ENCODE results near the gene ACLY. TPM values are rescaled to one million over a fixed set of nuclear protein-coding genes. Genes with fewer than 3 reads are reported as not detected.

Gene ACLY
- total RNA-seq, 1 experiment from 2014 or later: 350 TPM

DNA sequence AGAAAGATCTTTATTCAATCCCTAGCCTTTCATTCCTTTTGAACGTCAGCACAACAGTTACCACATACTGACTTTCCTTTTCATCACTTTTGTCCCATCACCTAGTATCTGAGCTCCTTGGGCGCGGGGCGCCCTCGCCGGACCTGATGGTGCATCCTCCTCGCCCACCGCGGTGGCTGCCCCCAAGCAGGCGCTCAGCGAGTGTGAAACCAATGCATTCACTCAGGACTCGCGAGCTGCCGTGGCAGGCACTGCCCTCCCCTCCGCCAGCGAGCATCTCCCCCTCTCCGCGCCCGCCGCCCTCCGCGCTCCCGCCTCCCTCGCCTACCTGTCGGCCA lies 54.3 kb downstream of the ACLY start:
- Mint-ChIP-seq H3K27ac (no peak overlapping the region), H3K27me3 (ENCODE audit: low read depth) (no peaks in the 10 kb centered on the region), H3K4me1 (peaks cover 27% of the 10 kb centered on the region), H3K9me3 (no peaks in the 10 kb centered on the region), H3K36me3 (peaks cover 27% of the 10 kb centered on the region), H3K4me3 (no peak overlapping the region)
- CTCF ChIA-PET: interaction anchor here (0.8 to 3.8 kb wide), 11 partner anchors 29 to 168 kb away, joined by 3 to 20 read pairs (median 5); partner anchors contain the start of genes FKBP10, JUP, NKIRAS2 and NT5C3B
- ATAC-seq: no peak
- TF ChIP-seq KAT7 (CRISPR knock-in tag; IDR thresholded peaks at IDR 0.05; ENCODE audit: borderline replicate concordance) (no peak), FOXK1 (CRISPR knock-in tag; IDR thresholded peaks at IDR 0.05) (peak; percentile 49; the same call in 1 of the 2 replicates), NFE2L1 (CRISPR knock-in tag; IDR thresholded peaks at IDR 0.05) (peak; percentile 80; the same call in 1 of the 2 replicates), IRF2 (CRISPR knock-in tag; IDR thresholded peaks at IDR 0.05; ENCODE audit: borderline replicate concordance, low read depth) (no peak), NR1H2 (CRISPR knock-in tag; IDR thresholded peaks at IDR 0.05) (no peak), SOX15 (CRISPR knock-in tag; IDR thresholded peaks at IDR 0.05) (no peak), OVOL2 (CRISPR knock-in tag; IDR thresholded peaks at IDR 0.05; ENCODE audit: borderline replicate concordance) (no peak), ESRRA (CRISPR knock-in tag; IDR thresholded peaks at IDR 0.05; ENCODE audit: borderline replicate concordance) (no peak), ZNF138 (CRISPR knock-in tag; conservative IDR thresholded peaks at IDR 0.05) (no peak), ATF6 (CRISPR knock-in tag; IDR thresholded peaks at IDR 0.05) (no peak), IRF1 (CRISPR knock-in tag; IDR thresholded peaks at IDR 0.05) (no peak), HMGXB4 (CRISPR knock-in tag; IDR thresholded peaks at IDR 0.05) (no peak), SMAD4 (CRISPR knock-in tag; IDR thresholded peaks at IDR 0.05) (no peak)
- TF ChIP-seq, protein P1, sequence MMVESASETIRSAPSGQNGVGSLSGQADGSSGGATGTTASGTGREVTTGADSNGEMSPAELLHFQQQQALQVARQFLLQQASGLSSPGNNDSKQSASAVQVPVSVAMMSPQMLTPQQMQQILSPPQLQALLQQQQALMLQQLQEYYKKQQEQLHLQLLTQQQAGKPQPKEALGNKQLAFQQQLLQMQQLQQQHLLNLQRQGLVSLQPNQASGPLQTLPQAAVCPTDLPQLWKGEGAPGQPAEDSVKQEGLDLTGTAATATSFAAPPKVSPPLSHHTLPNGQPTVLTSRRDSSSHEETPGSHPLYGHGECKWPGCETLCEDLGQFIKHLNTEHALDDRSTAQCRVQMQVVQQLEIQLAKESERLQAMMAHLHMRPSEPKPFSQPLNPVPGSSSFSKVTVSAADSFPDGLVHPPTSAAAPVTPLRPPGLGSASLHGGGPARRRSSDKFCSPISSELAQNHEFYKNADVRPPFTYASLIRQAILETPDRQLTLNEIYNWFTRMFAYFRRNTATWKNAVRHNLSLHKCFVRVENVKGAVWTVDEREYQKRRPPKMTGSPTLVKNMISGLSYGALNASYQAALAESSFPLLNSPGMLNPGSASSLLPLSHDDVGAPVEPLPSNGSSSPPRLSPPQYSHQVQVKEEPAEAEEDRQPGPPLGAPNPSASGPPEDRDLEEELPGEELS (CRISPR knock-in tag; IDR thresholded peaks at IDR 0.05): no peak
- TF ChIP-seq, protein P2, sequence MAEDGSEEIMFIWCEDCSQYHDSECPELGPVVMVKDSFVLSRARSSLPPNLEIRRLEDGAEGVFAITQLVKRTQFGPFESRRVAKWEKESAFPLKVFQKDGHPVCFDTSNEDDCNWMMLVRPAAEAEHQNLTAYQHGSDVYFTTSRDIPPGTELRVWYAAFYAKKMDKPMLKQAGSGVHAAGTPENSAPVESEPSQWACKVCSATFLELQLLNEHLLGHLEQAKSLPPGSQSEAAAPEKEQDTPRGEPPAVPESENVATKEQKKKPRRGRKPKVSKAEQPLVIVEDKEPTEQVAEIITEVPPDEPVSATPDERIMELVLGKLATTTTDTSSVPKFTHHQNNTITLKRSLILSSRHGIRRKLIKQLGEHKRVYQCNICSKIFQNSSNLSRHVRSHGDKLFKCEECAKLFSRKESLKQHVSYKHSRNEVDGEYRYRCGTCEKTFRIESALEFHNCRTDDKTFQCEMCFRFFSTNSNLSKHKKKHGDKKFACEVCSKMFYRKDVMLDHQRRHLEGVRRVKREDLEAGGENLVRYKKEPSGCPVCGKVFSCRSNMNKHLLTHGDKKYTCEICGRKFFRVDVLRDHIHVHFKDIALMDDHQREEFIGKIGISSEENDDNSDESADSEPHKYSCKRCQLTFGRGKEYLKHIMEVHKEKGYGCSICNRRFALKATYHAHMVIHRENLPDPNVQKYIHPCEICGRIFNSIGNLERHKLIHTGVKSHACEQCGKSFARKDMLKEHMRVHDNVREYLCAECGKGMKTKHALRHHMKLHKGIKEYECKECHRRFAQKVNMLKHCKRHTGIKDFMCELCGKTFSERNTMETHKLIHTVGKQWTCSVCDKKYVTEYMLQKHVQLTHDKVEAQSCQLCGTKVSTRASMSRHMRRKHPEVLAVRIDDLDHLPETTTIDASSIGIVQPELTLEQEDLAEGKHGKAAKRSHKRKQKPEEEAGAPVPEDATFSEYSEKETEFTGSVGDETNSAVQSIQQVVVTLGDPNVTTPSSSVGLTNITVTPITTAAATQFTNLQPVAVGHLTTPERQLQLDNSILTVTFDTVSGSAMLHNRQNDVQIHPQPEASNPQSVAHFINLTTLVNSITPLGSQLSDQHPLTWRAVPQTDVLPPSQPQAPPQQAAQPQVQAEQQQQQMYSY (CRISPR knock-in tag; IDR thresholded peaks at IDR 0.05): no peak
- TF ChIP-seq, protein P3, sequence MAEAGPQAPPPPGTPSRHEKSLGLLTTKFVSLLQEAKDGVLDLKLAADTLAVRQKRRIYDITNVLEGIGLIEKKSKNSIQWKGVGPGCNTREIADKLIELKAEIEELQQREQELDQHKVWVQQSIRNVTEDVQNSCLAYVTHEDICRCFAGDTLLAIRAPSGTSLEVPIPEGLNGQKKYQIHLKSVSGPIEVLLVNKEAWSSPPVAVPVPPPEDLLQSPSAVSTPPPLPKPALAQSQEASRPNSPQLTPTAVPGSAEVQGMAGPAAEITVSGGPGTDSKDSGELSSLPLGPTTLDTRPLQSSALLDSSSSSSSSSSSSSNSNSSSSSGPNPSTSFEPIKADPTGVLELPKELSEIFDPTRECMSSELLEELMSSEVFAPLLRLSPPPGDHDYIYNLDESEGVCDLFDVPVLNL (CRISPR knock-in tag; IDR thresholded peaks at IDR 0.05; ENCODE audit: borderline replicate concordance, low read depth): peak; percentile 37; the same call in 1 of the 2 replicates
- TF ChIP-seq, protein P4, sequence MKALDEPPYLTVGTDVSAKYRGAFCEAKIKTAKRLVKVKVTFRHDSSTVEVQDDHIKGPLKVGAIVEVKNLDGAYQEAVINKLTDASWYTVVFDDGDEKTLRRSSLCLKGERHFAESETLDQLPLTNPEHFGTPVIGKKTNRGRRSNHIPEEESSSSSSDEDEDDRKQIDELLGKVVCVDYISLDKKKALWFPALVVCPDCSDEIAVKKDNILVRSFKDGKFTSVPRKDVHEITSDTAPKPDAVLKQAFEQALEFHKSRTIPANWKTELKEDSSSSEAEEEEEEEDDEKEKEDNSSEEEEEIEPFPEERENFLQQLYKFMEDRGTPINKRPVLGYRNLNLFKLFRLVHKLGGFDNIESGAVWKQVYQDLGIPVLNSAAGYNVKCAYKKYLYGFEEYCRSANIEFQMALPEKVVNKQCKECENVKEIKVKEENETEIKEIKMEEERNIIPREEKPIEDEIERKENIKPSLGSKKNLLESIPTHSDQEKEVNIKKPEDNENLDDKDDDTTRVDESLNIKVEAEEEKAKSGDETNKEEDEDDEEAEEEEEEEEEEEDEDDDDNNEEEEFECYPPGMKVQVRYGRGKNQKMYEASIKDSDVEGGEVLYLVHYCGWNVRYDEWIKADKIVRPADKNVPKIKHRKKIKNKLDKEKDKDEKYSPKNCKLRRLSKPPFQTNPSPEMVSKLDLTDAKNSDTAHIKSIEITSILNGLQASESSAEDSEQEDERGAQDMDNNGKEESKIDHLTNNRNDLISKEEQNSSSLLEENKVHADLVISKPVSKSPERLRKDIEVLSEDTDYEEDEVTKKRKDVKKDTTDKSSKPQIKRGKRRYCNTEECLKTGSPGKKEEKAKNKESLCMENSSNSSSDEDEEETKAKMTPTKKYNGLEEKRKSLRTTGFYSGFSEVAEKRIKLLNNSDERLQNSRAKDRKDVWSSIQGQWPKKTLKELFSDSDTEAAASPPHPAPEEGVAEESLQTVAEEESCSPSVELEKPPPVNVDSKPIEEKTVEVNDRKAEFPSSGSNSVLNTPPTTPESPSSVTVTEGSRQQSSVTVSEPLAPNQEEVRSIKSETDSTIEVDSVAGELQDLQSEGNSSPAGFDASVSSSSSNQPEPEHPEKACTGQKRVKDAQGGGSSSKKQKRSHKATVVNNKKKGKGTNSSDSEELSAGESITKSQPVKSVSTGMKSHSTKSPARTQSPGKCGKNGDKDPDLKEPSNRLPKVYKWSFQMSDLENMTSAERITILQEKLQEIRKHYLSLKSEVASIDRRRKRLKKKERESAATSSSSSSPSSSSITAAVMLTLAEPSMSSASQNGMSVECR (CRISPR knock-in tag; IDR thresholded peaks at IDR 0.05; ENCODE audit: borderline replicate concordance): no peak
- DNase-seq (ENCODE audit: low spot score): peak; percentile 62
- POLR2A ChIA-PET: interaction anchor here (0.5 to 3.3 kb wide), 12 partner anchors 29 to 287 kb away, joined by 3 to 20 read pairs (median 4); partner anchors contain the start of genes ACLY, CNP, EIF1 and JUP
